HG02763 (cell line): Measurements from ENCODE around the gene SLC7A6OS.

Source experiments
- ATAC-seq: cut with Tn5 transposase; IDR thresholded peaks from one replicate; pipeline ENCODE4 v1.9.1; 2021; ENCODE audit warnings: mild to moderate bottlenecking, moderate library complexity; ENCODE audit not compliant: unreplicated experiment

Gene SLC7A6OS

DNA sequence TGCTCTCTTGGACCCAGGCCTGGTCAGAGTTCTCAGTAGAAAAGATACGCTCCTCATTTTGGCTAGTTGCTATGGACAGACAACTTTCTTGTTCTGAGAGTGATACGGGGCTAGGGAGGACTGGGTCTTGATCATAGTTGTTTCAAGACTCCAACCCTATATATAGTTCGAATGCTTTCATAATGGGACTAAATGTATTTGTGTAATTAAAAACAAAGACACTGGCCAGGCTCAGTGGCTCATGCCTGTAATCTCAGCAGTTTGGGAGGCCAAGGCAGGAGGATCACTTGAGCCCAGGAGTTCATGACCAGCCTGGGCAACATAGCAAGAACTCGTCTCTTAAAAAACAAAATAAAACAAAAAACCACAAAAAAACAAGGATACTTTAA lies 28.7 kb downstream of the SLC7A6OS start:
- ATAC-seq = no peak

DNA sequence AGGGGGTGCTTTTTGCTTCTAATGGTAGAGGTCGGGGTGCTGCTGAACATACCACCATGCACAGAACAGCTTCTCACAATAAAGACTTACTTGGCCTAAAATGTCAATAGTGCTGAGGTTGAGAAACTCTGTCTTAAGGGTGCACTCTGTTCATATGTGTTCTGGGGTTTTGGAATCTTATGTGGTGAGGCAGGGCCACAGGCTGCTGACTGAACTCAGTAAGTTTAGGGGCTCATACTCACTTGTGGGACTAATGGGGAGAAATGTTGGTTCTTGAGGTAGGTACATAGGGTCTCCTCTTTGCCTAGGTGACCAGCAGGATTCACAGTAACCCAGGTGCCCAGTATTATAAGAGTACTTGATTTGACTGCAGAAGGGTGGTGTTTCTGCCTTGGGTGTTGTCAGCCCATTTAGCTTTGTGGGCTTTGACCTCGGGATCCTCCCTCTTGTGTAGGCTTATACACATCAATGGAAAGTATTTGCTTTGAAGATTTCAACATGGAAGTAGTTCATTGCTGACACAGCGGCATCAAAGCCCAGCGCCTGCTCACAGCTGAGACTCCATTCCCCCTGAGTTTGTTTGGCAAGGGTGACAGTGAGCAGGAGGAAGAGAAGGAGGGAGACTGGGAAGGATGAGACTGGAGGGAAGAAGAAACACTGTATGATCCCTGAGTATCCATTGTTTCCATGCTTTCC lies 29.2 kb downstream of the SLC7A6OS start:
- no peak for ATAC-seq

- ATAC-seq = no peak
Measured at GRCh38 chr16:68279726-68280558, 30.8 kb downstream of the SLC7A6OS start.

GRCh38 chr16:68276223-68276622 lies 34.5 kb downstream of the SLC7A6OS start:
- no peak for ATAC-seq

DNA sequence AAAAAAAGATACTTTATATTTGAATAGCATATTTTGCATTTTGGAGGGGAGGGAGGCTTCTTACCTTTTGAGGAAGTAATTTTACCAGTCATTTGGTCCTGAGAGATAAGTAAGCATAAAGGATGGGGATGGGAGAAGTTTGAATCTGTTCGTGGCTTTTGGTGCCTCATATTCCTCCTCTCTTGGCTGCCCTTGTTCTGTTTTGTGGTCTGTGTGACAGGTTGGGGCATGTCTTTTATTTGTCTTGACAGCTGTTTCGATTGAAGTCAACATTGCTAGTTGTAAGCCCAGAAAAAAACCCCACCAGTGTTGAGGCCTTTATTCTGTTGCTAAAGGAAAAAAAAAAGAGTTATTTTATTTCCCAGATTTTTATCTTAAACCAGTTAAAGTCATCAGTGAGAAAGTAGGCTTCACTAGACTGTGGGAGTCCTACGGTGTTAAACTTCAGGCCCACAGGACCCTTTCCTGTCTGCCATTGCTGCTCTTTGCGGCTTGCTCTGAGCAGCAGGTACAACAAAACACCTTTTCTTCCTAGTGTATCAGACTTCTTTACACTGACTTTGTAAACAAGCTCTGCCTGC lies 35.0 kb downstream of the SLC7A6OS start:
- peak; percentile 58 for ATAC-seq

DNA sequence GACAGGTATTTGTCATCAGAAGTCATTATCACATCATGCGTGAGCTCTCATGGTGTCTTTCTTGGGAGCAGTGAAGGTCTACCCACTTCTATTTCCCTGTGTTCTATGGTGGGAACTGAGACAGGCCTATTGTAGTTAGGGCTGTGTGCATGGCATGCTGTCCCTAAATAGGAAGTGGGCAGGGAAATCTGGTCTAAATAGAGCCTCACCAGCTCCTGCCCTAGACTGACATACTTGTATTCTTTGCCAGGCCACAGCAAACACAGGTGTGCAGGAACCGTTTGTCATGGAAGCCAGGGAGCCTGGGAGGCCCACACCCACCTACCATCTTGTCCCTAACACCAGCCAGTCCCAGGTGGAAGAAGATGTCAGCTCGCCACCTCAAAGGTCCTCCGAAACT lies 36.3 kb downstream of the SLC7A6OS start:
- ATAC-seq = no peak

DNA sequence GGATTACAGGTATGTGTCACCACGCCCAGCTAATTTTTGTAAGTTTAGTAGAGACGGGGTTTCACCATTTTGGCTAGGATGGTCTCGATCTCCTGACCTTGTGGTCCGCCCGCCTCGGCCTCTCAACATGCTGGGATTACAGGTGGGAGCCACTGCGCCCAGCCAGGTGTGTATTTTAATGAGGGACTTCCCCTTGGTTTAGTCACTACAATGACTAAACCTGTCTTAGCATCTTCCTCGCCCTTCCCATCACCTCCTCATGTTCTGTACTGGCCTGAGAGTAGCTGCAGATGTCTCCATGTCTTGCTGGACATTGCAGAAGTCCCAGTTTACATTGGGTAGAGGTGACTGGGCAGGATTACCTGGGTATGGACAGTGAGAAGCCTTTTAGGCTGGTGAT lies 36.9 kb downstream of the SLC7A6OS start:
- ATAC-seq = no peak

GRCh38 chr16:68273459-68273858 lies 37.3 kb downstream of the SLC7A6OS start:
- ATAC-seq = no peak

DNA sequence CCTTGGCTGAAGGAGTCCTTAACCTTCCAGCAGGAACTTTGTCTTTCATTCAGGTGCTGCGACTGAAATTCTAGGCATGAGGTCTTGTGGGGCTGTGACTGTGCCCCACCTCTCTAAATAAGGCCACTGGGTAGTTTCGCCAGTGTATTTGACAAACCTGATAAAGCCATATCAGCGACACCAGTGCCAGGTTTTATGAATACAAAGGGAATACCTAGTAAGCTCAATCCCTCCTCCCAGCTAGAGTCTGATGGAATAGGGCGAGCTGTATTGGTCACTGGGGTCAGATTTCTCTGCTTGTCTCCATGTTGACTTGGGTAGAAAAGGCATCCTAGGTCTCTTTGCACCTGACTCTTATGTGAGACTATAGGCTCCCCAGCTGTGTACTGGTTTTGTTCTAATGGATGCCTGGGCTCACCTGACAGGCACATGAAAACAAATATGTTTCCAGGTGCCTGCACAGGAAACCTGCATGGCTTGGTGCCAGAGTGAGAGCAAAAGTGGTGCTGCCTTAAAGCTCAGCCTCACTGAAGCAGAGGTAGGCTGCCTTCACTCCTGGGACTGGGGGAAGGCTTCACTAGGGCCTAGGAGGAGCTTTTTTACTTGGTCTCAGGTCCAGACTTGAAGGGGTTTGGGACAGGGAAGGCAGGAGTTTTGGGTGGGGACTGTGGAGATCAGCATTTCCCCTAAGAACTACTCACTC lies 38.1 kb downstream of the SLC7A6OS start:
- ATAC-seq = no peak

DNA sequence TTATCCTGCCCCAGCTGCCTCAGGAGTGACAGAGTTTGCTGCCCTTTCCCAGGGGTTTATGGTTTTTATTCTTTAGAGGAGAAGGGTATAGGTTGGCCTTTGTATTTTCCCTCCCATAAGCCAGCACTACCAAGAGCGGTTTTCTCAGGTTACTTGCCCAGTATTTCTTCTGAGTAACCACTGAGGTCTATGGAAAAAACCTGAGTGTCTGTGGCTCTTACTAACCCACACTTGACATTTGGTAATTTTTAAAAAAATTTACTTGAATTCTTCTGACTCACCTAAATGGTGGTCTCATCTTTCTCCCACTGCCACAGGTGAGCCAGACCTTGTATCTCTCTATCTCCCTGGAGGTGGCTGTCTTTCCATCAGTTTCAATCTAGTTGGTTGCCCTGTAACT lies 40.4 kb downstream of the SLC7A6OS start:
- no peak for ATAC-seq

- no peak for ATAC-seq
Measured at GRCh38 chr16:68269793-68270192, 41.0 kb downstream of the SLC7A6OS start.

DNA sequence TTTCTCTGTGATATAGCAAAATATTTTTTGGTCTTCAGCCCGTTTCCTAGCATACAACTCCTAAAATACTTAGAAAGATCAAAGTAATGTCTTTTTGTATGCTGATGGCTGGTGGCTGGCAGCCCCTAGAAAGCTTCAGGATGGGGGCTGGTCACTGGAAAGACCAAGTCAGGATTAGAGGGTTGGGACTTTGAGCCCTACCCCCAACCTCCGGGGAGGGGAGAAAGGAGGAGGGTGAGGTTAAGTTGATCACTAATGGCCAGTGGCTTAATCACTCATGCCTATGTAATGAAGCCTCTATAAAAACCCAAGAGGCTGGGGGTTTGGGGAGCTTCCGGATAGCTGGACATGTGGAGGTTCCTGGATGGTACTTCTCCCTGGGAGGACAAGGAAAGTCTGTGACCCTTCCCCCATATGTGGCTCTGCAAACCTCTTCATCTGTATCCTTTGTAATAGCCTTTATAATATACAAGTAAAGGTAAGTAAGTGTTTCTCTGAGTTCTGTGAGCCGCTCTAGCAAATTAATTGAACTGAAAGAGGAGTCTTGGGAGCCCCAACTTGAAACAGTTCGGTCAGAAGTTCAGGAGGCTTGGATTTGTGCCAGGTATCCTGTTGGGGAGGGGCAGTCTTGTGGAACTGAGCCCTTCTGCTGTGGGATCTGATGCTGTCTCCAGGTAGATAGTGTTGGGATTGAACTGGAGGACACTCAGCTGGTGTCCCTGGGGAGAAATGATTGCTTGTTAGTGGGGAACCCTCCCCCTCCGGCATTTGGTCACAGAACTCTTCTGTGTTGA lies 42.9 kb downstream of the SLC7A6OS start:
- ATAC-seq = no peak

GRCh38 chr16:68265078-68265920 lies 45.4 kb downstream of the SLC7A6OS start:
- ATAC-seq = no peak

DNA sequence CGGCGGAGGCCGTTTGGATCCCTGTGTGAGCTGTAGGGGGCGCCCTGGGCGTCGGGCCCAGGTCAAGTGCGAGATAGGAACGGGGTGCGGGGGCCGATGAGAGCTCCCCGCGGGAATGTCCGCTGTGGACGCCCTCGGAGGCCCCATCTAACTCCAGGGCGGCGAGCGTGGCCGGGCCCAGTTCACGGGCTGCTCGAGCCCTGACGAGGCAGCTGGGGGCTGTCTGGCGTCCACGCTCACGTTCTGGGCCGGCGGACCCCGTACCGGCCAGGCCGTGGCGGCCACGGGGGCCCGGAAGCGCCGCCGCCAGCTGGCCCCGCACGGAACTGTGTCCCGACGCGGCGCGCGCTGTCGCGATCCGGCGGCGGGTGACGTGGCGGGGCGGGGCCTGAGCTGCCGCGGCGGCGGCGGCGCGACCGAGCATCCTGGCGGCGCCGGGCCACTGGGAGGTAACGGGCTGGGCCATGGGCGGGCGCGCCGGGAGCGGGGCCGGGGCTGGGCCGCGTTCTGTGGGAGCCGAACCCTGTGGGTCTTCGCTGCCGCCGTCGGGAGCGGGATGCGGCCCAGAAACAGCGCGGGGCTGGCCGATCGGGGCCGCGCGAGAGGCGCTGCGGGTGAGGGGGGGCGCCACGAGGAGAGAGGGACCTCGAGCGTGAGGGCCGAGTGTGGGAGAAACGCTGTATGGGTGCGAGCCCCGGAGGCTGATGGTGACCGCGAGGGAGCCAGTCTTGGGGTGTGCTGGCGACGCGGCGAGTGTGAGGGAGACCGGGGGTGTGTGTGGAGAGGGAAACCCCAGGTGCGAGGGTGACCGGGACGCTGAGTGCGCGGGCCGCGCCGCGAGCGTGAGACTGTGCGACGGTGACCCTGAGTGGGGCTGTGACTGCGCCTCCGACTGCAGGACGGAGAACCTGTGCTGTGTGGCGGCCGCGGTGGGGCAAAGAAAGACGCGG lies 46.3 kb downstream of the SLC7A6OS start, which contains the start of gene SLC7A6:
Gene SLC7A6 (plus strand): TSS at position 399 of the 950 bp plus-strand sequence. CDS start 10,201 bp downstream, outside the sequence.
- peak; percentile 70 for ATAC-seq

DNA sequence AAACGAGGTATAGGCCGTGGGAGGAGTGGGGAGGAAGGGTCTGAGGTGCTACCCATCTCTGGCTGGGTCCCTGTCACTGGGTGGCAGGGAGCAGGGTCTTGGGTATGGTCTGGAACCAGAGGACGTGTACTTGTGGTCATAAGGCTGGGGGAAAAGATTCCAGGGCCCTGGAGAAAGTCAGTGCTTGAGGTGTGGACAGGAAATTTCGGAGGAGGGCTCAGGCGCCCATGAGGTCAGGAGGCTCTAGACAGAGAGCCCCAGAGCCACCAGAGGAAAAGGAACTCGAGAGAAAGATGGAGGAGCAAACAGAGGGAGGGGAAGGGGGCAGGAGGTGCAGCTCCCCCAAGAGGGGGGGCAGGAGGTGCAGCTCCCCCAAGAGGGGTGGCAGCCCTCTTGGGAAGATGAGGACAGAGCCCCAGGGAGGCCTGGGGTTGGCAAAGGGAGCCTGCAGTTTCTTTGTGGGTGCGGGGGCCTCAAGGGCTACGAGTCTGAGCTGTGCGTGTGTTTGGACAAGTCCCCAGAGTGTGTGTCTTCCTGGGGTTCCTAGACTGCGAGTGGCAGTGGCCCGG lies 47.1 kb downstream of the SLC7A6OS start:
- ATAC-seq = peak; percentile 1

DNA sequence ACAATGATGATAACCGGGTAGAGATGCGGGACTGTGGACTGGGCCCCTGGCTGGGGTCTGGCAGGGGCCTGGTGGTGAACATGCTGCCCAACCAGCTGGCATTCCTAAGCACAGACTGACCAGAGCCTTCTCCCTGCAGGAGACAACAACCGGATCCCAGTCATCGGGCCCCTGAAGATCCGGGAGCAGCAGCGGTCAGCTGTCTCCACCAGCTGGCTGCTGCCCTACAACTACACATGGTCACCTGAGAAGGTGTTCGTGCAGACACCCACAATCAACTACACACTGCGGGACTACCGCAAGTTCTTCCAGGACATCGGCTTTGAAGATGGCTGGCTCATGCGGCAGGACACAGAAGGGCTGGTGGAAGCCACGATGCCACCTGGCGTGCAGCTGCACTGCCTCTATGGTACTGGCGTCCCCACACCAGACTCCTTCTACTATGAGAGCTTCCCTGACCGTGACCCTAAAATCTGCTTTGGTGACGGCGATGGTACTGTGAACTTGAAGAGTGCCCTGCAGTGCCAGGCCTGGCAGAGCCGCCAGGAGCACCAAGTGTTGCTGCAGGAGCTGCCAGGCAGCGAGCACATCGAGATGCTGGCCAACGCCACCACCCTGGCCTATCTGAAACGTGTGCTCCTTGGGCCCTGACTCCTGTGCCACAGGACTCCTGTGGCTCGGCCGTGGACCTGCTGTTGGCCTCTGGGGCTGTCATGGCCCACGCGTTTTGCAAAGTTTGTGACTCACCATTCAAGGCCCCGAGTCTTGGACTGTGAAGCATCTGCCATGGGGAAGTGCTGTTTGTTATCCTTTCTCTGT lies 51.5 kb downstream of the SLC7A6OS start:
- no peak for ATAC-seq
